Lung (tissue), 12 donors: ENCODE results near the gene ODAD3. TPM values are rescaled to one million over a fixed set of nuclear protein-coding genes. Genes with fewer than 3 reads are reported as not detected.

Source experiments
- ATAC-seq: fragments of 200-7000 bp; cut with Tn5 transposase; one replicate; pipeline ENCODE4 v1.9.1; 2020; ENCODE audit warnings: moderate number of reproducible peaks; ENCODE audit not compliant: insufficient read depth, low FRiP score
- DNase-seq, 3 donors: peaks; one replicate each; pipeline ENCODE4 v3.0.0-alpha.2; 2013 to 2017
- H3K27ac ChIP-seq, 2 donors: one replicate each; pipeline ENCODE4 v1.5.1; 2013; ENCODE audit warnings: mild to moderate bottlenecking in 2 of 2, moderate library complexity in 2 of 2, control low read depth in 1 of 2, inconsistent platforms in 1 of 2, low read depth in 1 of 2, low read length in 1 of 2
- H3K27me3 ChIP-seq, 3 donors: one replicate each; pipeline ENCODE4 v1.5.1; 2013; ENCODE audit warnings: low read length in 2 of 3; ENCODE audit not compliant: control insufficient read depth in 3 of 3, insufficient read depth in 3 of 3
- H3K36me3 ChIP-seq, 4 donors: one replicate each; pipeline ENCODE4 v1.5.1; 2013; ENCODE audit warnings: low read length in 4 of 4, mild to moderate bottlenecking in 1 of 4, moderate library complexity in 1 of 4; ENCODE audit not compliant: control insufficient read depth in 4 of 4, insufficient read depth in 4 of 4
- H3K4me1 ChIP-seq, 5 donors: one replicate each; pipeline ENCODE4 v1.5.1; 2013; ENCODE audit warnings: low read length in 5 of 5, mild to moderate bottlenecking in 2 of 5, moderate library complexity in 1 of 5; ENCODE audit not compliant: control insufficient read depth in 5 of 5, insufficient read depth in 5 of 5
- H3K4me3 ChIP-seq: one replicate; pipeline ENCODE4 v1.5.1; 2013; ENCODE audit warnings: mild to moderate bottlenecking, control low read depth, moderate library complexity
- H3K9ac ChIP-seq, 2 donors: one replicate each; pipeline ENCODE4 v1.5.1; 2013; ENCODE audit warnings: low read length in 2 of 2, control low read depth in 1 of 2; ENCODE audit not compliant: insufficient read depth in 1 of 2
- H3K9me3 ChIP-seq, 4 donors: one replicate each; pipeline ENCODE4 v1.5.1; 2013; ENCODE audit warnings: low read length in 3 of 4, mild to moderate bottlenecking in 1 of 4, moderate library complexity in 1 of 4; ENCODE audit not compliant: control insufficient read depth in 4 of 4, insufficient read depth in 3 of 4
- CTCF ChIP-seq: IDR thresholded peaks from 2 replicates; pipeline ENCODE4 v1.5.1; 2012; ENCODE audit warnings: mild to moderate bottlenecking; ENCODE audit errors: control extremely low read depth, extremely low read depth
- WGBS, 2 donors: extraction: QIAGEN DNeasy Blood & Tissue Kit; methylation state at CpG; one replicate each; pipeline ENCODE4 v1.1.7; 2013; 5-methylcytosine and 5-hydroxymethylcytosine counted together
- polyA plus RNA-seq, 2 donors: library from polyadenylated mRNA; stranded (reverse); fragments of 200-250 nt; gene quantifications; one replicate each; pipeline ENCODE4 v1.2.1, GENCODE V29; 2013
- total RNA-seq, 2 donors: library from RNA; depleted of rRNA in 1 of 2; stranded (reverse); fragments of >200 nt in 1 of 2; gene quantifications; one replicate each; pipeline ENCODE4 v1.2.1, GENCODE V29; 2014 to 2021
- donor health status: control.
- donor health status: control.
- donor health status: Bipolar disorder and iron deficiency.
- donor health status: healthy.
- donor health status: DM: yes; HTN: yes; CAD: no.

The ODAD3 gene
- total and polyA plus RNA-seq, 4 donors = 2.0 to 9.8 (median 4.2) TPM

GRCh38 chr19:11448410-11448809 lies 13.5 kb upstream of the ODAD3 start:
- Histone ChIP-seq H3K36me3 (peaks cover 3 to 60% (median 6%) of the 10 kb centered on the region in 4 donors), H3K4me1 (peaks cover 0 to 14% (median 0%) of the 10 kb centered on the region in 5 donors), H3K4me3 (no peak overlapping the region), H3K9ac (no peak overlapping the region), H3K9me3 (no peaks in the 10 kb centered on the region), H3K27me3 (no peaks in the 10 kb centered on the region), H3K27ac (no peak overlapping the region)
- TF ChIP-seq CTCF = no peak
- DNase-seq (no peak), ATAC-seq (no peak)
- 83 to 84% methylated on average over 13 of the region's 13 CpGs for WGBS, 2 donors

DNA sequence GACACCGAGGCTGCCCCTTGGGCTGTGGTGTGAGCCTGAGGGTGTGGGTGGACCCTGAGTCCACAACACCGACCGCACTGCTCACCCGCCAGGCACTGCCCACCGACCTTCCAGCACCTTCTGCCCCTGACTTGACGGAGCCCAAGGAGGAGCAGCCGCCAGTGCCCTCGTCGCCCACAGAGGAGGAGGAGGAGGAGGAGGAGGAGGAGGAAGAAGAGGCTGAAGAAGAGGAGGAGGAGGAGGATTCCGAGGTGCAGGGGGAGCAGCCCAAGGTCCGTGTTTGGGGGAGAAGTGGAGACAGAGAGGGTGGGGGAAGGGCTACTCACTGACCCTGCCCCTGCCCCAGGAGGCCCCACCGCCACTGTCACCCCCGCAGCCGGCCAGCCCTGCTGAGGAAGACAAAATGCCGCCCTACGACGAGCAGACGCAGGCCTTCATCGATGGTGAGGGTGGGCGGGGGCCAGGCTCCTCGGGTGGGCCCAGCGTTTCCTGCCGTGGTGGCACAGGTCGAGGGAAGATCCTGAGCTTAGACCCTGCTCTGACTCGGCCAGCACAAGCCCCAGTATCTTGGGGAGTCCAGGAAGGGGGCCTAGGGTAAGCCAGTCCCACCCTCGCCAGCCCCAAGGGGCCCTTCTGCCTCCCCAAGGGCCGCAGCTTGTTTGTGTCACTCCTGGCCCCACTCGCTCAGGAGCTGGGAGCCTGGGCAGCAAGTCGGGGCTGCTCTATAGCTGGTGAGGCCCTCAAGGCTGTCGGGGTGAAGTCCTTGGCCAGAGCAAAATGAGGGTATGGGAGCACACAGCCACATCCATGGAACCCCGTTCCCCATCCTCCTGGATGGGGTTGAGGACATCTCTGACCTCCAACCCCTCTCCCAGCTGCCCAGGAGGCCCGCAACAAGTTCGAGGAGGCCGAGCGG lies 12.7 kb upstream of the ODAD3 start:
- ATAC-seq (no peak), DNase-seq (no peak)
- Histone ChIP-seq H3K9me3 (no peaks in the 10 kb centered on the region), H3K9ac (no peak overlapping the region), H3K4me1 (peaks cover 0 to 9% (median 0%) of the 10 kb centered on the region in 5 donors), H3K36me3 (peaks cover 3 to 60% (median 6%) of the 10 kb centered on the region in 4 donors), H3K27ac (no peak overlapping the region), H3K4me3 (no peak overlapping the region), H3K27me3 (no peaks in the 10 kb centered on the region)
- 92 to 93% methylated on average over 35 of the region's 35 CpGs for WGBS, 2 donors
- no peak for TF ChIP-seq CTCF

DNA sequence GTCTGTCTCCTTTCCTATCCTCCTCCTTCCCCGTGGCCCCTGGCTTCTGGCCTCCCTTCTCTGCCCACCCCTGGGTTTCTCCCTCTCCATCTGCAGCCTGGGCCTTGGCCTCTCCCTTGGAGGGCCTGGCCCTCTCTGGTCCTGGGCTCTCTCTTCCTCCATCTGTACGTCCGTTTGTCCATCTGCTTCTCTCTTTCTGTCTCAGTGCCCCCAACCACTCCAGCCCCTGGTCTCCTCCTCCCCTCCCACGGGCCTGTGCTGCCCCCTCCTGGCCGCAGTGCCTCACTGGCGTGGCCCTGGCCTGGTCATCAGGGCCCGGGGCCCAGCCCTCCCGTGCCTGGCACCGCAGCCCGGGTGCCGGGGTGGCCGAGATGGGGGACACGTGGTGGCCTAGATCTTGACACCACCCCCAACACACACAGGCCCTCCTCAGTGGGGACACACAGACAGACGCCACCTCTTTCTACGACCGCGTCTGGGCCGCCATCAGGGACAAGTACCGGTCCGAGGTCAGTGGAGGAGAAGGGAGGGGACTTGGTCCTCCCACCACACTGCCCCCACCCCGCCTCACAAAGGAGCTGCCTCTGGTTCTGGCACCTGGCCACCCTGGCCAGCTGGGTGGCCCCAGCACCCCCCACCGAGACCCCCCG lies 11.9 kb upstream of the ODAD3 start:
- no peak for ATAC-seq
- TF ChIP-seq CTCF = no peak
- Histone ChIP-seq H3K9me3 (no peaks in the 10 kb centered on the region), H3K27ac (no peak overlapping the region), H3K27me3 (no peaks in the 10 kb centered on the region), H3K4me3 (no peak overlapping the region), H3K9ac (no peak overlapping the region), H3K4me1 (peaks cover 0 to 1% (median 0%) of the 10 kb centered on the region in 5 donors), H3K36me3 (peaks cover 7 to 67% (median 12%) of the 10 kb centered on the region in 4 donors)
- 70 to 79% methylated on average over 22 to 23 of the region's 23 CpGs for WGBS, 2 donors
- DNase-seq = peak in 2 of 3 donors; percentile 36 to 44
